ENCODE results near the gene SLC5A5. TPM values are rescaled to one million over a fixed set of nuclear protein-coding genes. Genes with fewer than 3 reads are reported as not detected.

Gene SLC5A5
- total and polyA plus RNA-seq, 2 of the 8 experiments (the other 6 are each of a cell fraction or from before 2014, with no cell fraction given) = 1.5 to 1.8 TPM

DNA sequence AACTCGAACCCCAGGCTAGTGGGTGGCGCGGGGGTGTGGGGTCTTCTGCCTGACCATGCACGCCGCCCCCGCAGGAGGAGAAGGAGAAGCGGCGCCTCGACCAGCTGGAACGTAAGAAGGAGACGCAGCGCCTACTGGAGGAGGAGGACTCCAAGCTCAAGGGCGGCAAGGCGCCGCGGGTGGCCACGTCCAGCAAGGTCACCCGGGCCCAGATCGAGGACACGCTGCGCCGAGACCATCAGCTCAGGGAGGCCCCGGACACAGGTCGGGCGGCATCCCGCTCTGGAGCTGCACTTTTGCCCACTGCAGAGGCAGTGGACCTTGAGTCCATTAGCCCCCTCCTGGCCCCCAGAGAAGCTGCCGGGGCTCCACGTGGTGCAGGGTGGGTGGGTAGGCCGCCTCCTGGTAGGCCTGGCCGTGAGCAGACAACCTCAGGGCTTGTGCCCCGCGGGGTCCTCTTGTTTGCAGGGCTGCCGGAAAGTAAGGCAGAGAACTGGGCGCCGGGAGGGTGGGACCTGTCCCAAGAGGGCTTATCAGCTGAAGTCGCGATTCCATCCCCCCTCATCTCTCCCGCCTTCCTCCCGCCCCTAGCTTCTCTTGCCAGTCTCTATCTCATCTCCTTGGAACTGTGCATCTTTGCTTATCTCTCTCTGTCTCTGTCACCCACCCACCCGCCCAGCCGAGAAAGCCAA is 71.0 kb downstream of the SLC5A5 start:
- CTCF ChIA-PET (ENCODE audit: partially characterized antibody) = interaction anchor here (1.0 to 21.5 kb wide), 10 partner anchors 8 to 72 kb away, joined by 3 to 271 read pairs (median 4); partner anchors contain the start of genes CCDC124 and KCNN1
- no peak for FAIRE-seq
- WGBS, 2 experiments (ENCODE audit: extremely low coverage in 1 of 2, insufficient coverage in 1 of 2, insufficient read length in 1 of 2, insufficient replicate concordance in 2 of 2, low coverage in 1 of 2, low lambda C conversion rate in 2 of 2, missing lambda C conversion rate in 1 of 2) = 59% methylated on average over 37 of the region's 41 CpGs; no CpG with 5 or more reads in 1 of the 2 experiments
- TF ChIP-seq CREB1 (IDR thresholded peaks at IDR 0.05) (no peak), CHD1 (IDR thresholded peaks at IDR 0.05; ENCODE audit: low read depth, low read length) (no peak), TEAD4 (IDR thresholded peaks at IDR 0.05; ENCODE audit: low read depth, low read length) (no peak), CTCF (IDR thresholded peaks at IDR 0.05; ENCODE audit: control extremely low read depth in 1 of 3, insufficient read depth in 1 of 3, low read depth in 1 of 3, low read length in 3 of 3) (peak in 2 of 3 experiments; percentile 9 to 12; a peak in 2 of 4 replicates), SIN3A (conservative IDR thresholded peaks at IDR 0.05 in 1 of 2, IDR thresholded peaks at IDR 0.05 in 1 of 2; ENCODE audit: low read depth in 1 of 2, low read length in 2 of 2) (0 out of 4 replicates have a peak, but pooled peaks of 1 of the 2 experiments have one; percentile 48), KDM1A (IDR thresholded peaks at IDR 0.05; ENCODE audit: borderline replicate concordance, low read length) (no peak), POLR2AphosphoS5 (IDR thresholded peaks at IDR 0.05; ENCODE audit: low read depth, low read length) (no peak; the same call in 1 of the 2 replicates), GTF2F1 (IDR thresholded peaks at IDR 0.05; ENCODE audit: borderline replicate concordance, low read depth, low read length) (no peak)

More for the DNA sequence above, 71.0 kb downstream of the SLC5A5 start:
- Histone ChIP-seq H2BK12ac (ENCODE audit: low read depth, low read length) (no peak overlapping the region), H3K27ac (ENCODE audit: low read depth, low read length) (no peak overlapping the region; the same call in 1 of the 2 replicates), H3K56ac (replicated peaks; ENCODE audit: insufficient read length, low read depth, low read length) (no peak overlapping the region), H3K9me3 (ENCODE audit: insufficient read depth in 2 of 2, low read depth in 1 of 2, low read length in 1 of 2) (no peaks in the 10 kb centered on the region), H4K8ac (ENCODE audit: extremely low read depth, insufficient read depth, low read length) (peak overlapping the region; percentile 11; the same call in 1 of the 2 replicates), H2BK5ac (ENCODE audit: low read depth, low read length) (peak overlapping the region; percentile 60; the same call in 1 of the 2 replicates), H4K20me1 (replicated peaks in 1 of 2; ENCODE audit: control insufficient read depth in 1 of 2, insufficient read depth in 2 of 2, low read length in 2 of 2) (peaks cover 1 to 4% of the 10 kb centered on the region in 2 experiments), H3K9ac (replicated peaks in 1 of 4; ENCODE audit: extremely low read depth in 1 of 4, low read depth in 3 of 4, low read length in 3 of 4) (peak overlapping the region in 2 of 4 experiments; percentile 25 to 46; a peak in 1 of 7 replicates), H3K4me2 (ENCODE audit: insufficient read depth in 1 of 2, low read depth in 2 of 2, low read length in 2 of 2) (peak overlapping the region; percentile 47 to 68), H2BK15ac (ENCODE audit: low read length) (peak overlapping the region; percentile 81; the same call in 1 of the 2 replicates), H2AFZ (ENCODE audit: low read length) (no peak overlapping the region), H3K79me1 (ENCODE audit: low read depth, low read length) (no peaks in the 10 kb centered on the region), H4K91ac (replicated peaks; ENCODE audit: insufficient read length, low read length) (peak overlapping the region; percentile 35), H2BK120ac (replicated peaks; ENCODE audit: low read depth, low read length) (no peak overlapping the region), H3K23me2 (ENCODE audit: low read depth, low read length) (peaks cover 7% of the 10 kb centered on the region; the same call in 1 of the 2 replicates), H3K4me3 (ENCODE audit: extremely low read depth in 1 of 4, insufficient read depth in 2 of 4, low read depth in 3 of 4, low read length in 4 of 4) (peak overlapping the region in 3 of 4 experiments; percentile 14 to 56 (median 25); a peak in 5 of 8 replicates), H3K23ac (ENCODE audit: insufficient read length) (no peak overlapping the region), H2BK20ac (ENCODE audit: low read length) (no peak overlapping the region), H2AK5ac (ENCODE audit: low read depth, low read length) (peak overlapping the region; percentile 71; the same call in 1 of the 2 replicates), H3K18ac (ENCODE audit: extremely low read depth, low read length) (no peak overlapping the region; the same call in 1 of the 2 replicates), H3K36me3 (ENCODE audit: control insufficient read depth in 2 of 4, insufficient read depth in 4 of 4, low read length in 3 of 4) (peaks cover 0 to 3% (median 0%) of the 10 kb centered on the region in 4 experiments; a peak in 1 of 8 replicates), H3K79me2 (ENCODE audit: control insufficient read depth in 1 of 2, insufficient read depth in 2 of 2, low read length in 2 of 2) (no peaks in the 10 kb centered on the region), H3K4me1 (replicated peaks in 1 of 4; ENCODE audit: control insufficient read depth in 3 of 4, insufficient read depth in 4 of 4, low read length in 3 of 4) (peaks cover 0 to 21% (median 14%) of the 10 kb centered on the region in 4 experiments; a peak in 6 of 7 replicates), H3K27me3 (replicated peaks in 1 of 4; ENCODE audit: control insufficient read depth in 3 of 4, extremely low read depth in 1 of 4, insufficient read depth in 3 of 4, low read length in 3 of 4) (no peaks in the 10 kb centered on the region), H3K14ac (ENCODE audit: insufficient read length) (no peak overlapping the region), H4K5ac (ENCODE audit: insufficient read length, low read depth, low read length) (peak overlapping the region; percentile 10), H3K4ac (replicated peaks; ENCODE audit: insufficient read length, low read depth, low read length) (peak overlapping the region; percentile 38)
- POLR2A ChIA-PET (ENCODE audit: partially characterized antibody) = interaction anchor here (0.8 to 4.6 kb wide), 15 partner anchors 10 to 151 kb away, joined by 3 to 58 read pairs (median 8); partner anchors contain the start of genes CCDC124, KCNN1, RPL18A and SLC5A5
- peak in 1 of 2 experiments; percentile 68 for DNase-seq (ENCODE audit: low read depth in 1 of 2, low spot score in 2 of 2)
